GM18951 (cell line): ENCODE data around the gene ZNF436.

Experiments
- POLR2A ChIP-seq: IDR thresholded peaks from 4 replicates; pipeline ENCODE4 v1.6.1; 2011; ENCODE audit warnings: mild to moderate bottlenecking; ENCODE audit not compliant: insufficient read length, insufficient read depth; ENCODE audit errors: extremely low read depth
- in situ Hi-C: fragments of 300-500 bp; cut with MboI; formaldehyde crosslinking; loops from one replicate; pipeline ENCODE4 v1.12.0; 2022; ENCODE audit warnings: low sequenced_read_pairs, mixed read lengths, inconsistent platforms; ENCODE audit not compliant: unreplicated experiment

The ZNF436 gene

DNA sequence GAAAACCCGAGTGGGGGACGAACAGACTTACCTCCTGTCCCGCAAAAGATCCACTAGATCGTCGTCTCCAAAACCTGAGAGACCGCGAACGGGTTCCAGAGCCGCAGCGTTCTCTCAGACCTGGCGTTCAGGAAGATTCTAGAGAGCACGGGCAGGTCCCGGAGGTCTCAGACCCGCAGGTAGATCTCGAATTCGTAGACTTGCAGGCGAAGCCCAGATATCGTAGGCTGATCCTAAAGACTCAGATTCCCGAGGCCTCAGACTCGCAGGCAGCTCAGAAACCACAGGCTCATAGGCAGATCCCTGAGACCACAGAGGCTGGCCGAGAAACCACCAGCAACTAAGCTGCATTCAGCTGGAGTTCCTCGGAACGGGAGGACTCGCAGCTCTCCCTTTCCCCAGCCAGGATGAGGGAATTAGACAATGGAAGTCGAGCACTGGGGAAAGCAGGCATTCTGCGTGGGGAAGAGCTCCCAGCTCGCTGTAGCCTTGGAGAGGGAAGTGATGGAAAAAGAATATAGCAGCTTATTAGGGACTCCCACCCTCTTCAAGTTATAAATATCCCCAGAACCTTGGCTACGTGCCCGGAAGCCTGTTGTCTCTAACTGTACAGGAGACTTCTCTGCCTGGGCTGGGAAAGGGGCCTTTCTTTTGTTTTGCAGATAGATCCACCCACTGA lies at the start of gene ZNF436:
Gene ZNF436 (minus strand): TSS at position 502 of the 679 bp plus-strand sequence. CDS start 1,831 bp downstream, outside the sequence.
- in situ Hi-C loops, result no loop called here
- TF ChIP-seq POLR2A, result no peak

DNA sequence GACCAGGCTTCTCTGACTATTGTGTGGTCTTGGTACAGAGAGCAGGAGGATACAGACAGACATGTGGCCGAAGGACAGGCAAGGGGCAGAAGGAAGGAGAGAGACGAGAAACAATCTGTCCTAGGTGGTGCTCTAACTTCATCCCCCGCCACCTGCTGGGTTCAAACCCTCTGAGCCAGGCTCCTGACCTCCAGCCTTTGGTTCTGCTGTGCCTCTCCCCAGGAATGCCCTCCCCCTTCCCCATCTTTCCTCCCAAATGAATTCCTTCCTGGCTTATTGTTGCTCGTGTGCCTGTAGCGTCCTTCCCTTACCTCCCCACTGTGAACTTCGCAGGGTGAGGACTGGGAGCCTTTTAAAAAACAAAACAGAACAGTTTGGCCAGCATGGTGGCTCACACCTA lies 49.5 kb upstream of the ZNF436 start:
- TF ChIP-seq POLR2A, result no peak
- in situ Hi-C loops, result no loop called here

DNA sequence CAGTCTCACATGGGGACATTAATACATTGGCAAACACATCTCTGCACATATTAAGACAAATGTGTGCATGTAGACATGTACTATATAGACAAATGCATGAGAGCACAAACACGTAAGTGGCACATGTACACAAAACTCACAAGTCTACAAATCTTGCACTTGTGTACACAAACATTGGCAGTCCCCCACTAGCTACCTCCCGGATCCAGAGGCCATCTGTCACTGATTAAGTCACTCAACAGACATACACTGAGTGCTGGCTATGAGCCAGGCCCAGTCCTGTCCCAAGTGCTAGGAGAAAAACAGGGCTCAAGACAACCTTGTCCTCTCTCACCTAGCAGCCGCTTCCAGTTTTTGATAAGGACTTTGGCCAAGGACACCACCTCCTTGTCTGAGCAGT lies 47.9 kb upstream of the ZNF436 start:
- in situ Hi-C loops, result no loop called here
- no peak for TF ChIP-seq POLR2A

DNA sequence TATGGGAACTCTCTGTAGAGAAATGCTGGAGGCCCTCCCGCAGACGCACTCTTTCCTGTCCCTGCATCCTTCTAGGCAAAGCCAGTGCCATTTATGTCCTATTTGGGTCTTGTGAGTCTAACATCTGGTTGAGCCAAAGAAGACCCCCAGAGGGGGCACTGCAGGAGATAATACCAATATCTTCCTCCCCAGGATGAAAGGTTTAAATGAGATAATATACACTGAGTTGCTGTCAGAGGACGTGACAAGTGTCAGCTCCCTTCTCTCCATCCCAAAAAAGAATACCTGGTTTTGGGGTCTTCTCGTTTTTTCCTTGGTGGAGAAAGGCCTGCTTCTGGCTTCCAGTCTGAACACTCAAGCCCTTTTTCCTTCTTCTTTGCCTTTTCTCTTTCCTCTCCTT lies 47.3 kb upstream of the ZNF436 start:
- in situ Hi-C loops, result no loop called here
- no peak for TF ChIP-seq POLR2A

DNA sequence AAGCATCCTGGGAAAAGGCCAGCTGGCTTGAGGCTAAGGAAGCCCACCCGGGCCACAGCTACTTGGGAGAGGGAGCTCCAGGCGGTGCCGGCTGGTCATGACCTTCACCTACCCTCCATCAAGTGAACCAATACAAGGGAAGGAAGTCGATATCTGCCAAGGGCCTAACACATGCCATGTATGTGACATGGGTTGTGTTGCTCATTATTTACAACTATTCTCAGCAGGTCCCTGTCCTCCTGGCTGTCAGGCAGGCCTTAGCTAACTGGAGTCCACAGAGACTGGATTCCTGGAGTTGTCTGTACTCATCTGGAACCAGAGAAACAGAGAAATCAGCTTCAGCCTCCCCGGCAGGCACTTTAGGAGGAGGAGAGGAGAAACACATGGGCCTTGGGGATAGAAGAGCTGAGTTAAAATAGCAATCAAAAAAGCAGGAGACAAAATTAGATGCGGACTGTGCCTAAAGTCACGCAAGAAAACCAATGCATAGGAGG lies 39.2 kb upstream of the ZNF436 start:
- TF ChIP-seq POLR2A, result no peak
- in situ Hi-C loops, result no loop called here

DNA sequence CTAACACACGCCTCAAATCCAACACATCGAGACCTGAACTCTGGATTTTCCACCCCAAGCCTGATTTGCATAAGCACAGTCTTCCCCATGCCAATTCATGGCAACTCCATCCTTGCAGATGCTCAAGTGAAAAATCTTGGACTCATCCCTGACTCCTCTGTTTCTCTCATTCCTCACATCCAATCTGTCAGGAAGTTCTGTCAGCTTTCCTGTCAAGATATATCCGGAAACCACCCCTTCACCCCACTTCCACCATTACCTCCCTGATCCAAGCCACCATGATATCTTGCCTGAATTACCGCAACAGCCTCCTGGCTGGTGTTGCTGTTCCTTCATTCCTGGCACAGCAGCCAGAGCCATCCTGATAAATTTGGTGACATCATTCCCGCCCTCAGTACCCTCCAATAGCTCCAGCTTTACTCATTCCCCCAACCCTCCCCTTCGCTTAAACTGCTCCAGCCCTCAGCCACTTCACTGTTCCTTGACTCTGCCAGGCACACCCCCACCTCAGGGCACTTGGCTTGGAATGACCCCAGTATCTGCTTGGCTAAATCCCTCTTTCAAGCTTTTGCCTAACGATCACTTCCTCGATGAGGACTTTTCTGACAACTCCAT lies 37.5 kb upstream of the ZNF436 start:
- in situ Hi-C loops, result no loop called here
- TF ChIP-seq POLR2A, result no peak

DNA sequence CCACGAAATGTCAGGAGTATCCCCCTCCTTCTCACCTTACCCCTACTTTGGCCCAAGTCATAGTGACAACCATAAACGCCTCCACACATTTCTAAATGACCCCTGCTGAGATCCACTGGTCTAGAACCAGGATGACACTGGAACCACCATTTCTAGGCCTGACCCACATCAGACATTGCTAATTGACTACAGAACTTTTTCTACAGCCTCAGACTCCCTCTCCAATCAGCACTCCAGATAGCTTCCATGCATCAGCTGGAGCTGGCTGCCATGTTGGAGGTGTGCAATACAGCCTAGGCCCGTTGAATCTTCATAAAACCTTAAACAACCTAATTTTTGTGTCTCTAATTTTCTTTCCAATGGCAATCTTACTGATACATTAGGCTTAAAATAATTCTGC lies 36.3 kb upstream of the ZNF436 start:
- TF ChIP-seq POLR2A, result no peak
- in situ Hi-C loops, result no loop called here

DNA sequence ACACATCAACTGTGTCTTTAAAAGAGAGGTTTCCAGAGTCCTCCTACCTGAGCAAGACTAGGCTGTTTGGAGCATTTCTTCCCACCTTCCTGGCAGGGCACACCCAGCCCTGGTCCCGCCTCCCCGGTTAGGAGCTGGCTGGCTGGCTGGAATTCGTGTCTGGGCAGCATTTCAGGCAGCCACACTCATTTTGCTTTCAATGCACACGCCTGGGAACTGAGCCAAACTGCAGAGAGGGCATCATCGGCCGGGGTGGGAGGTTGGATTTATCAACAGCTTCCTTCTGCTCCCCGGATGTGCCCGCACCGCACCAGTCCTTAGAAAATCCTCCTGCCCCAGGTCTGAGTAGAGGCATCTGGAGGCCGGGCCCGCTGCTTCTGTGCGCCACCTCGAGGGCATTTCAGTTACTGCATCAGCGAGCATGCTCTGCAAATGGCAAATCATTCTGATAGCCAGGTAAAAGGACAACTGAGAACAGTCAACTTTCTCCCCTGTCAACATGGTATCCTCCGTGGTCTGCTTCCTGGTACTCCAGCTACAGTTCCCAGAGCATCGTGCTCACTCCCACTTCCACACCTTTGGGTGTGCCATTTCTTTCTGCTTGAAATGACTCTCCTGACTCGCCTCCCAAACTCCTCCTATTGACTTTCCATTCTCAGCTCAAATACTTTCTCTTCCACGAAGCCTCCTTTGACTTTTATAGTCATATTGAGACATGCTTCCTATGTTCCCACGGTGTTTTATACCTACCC lies 34.3 kb upstream of the ZNF436 start:
- in situ Hi-C loops, result no loop called here
- no peak for TF ChIP-seq POLR2A

DNA sequence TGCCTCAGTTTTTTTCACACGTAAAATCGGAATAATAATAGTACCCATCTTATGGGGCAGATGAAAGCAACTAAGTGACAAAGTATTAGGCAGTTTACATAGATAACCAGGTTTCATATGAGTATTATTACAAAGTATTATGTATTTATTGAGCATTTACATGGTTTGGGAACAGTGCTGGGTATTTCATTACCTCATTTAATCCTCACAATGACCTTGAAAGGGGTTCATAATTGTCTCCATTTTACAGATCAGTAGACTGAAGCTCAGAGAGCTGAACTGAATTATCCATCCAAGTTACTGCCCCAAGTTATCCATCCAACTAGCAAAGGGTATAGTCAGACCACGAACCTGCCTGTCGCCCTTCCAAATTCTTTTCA lies 33.7 kb upstream of the ZNF436 start:
- in situ Hi-C loops, result no loop called here
- TF ChIP-seq POLR2A, result no peak

DNA sequence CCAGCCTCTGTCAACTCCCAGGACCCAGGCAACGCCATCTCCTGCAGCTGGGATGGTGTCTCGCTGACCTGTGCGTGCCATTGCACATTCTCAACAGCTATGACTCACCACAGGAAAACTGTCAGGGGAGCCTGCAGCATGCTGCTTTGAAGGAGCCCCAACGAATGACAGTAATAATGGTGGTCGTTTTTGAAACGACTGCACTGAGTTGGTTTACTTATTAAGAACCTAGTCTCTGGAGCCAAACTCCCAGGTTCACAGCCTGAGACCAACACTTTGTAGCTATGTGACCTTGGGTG lies 33.4 kb upstream of the ZNF436 start:
- in situ Hi-C loops, result no loop called here
- no peak for TF ChIP-seq POLR2A

DNA sequence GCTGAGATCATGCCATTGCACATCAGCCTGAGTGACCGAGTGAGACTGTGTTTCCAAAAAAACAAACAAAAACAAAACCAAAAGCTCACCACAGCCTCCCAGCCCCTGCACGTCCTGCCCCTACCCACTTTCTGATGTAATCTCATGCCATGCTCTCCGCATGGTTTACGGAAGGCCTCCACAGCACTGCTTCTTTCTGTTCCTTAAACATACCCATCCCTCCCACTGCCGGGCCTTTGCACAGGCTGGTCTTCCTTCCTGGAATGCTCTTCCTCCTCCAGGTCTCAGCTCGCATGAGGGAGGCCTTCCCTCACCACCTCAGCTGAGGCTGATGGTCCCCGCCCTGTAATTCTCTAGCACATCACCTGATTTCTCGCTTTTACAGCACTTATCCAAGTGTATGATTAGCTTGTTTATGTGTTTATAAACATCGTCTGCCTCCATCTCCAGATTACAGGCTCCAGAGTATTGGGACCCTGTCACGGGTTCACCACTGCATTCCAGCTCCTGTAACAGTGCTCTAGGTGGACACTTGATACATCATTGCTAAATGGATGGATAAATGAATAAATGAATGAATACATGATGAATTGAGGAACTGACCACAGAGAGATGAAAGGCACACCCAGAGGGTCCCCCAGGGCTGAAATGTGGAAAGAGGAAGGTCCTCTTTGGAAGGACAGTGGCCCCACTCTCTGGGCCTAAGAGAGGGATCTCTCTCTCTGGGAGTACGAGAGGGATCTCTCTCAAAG lies 32.8 kb upstream of the ZNF436 start:
- in situ Hi-C loops, result no loop called here
- TF ChIP-seq POLR2A, result no peak

DNA sequence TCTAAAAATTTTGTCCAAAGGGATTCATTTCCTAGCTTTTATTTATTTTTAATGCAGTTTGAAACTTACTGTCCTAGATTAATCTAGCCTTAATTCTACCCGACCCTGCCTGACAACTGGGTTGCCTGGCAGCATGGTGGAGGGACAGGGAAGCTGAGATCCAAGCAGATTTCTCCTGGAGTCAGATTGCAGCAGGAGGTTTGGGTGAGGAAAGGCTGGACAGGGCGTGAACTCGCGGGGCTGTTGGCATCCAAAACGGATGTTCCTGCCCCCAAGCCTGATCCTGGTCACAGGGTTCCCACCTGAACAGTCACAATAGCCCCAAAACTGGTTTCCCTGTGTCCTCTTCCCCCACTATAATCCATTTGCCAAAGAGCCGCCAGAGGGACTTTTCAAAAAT lies 31.7 kb upstream of the ZNF436 start:
- no peak for TF ChIP-seq POLR2A
- in situ Hi-C loops, result no loop called here
